ENCODE data around the gene FAM174B. TPM values are rescaled to one million over a fixed set of nuclear protein-coding genes. Genes with fewer than 3 reads are reported as not detected.

The FAM174B gene
- total RNA-seq, 2 experiments from 2014 or later, result 4.0 to 4.9 TPM

DNA sequence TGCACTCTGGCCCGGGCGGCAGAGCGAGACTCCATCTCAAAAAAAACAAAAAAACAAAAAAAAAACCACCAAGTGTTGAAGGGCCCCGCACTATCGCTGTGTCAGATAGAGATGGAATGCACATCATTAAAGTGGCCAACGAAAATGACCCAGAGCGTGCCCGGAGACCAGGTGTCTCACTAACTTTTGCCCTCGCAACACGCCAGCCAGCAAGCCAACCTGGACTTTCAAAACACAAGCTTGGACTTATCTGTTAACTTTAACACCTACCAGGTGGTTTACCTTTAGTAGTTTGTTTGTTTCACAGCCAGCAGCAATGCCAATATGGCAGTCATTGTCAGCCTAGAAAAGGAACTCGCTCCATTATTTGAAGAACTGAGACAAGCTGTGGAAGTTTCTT is 28.6 kb downstream of the FAM174B start:
- Mint-ChIP-seq H3K4me3 (no peak overlapping the region), H3K36me3 (ENCODE audit: low read depth) (peaks cover 5% of the 10 kb centered on the region), H3K9me3 (ENCODE audit: low read depth) (no peaks in the 10 kb centered on the region), H3K27me3 (peaks cover 3% of the 10 kb centered on the region), H3K4me1 (peaks cover 31% of the 10 kb centered on the region), H3K27ac (no peak overlapping the region)
- POLR2A ChIA-PET, result no interaction called here
- intact Hi-C loops (cut with DNase I, micrococcal nuclease), result loop anchor here (2.0 to 10.0 kb wide), 8 partner anchors 28 to 1680 kb away; partner anchors contain the start of gene FAM174B (in 1 of the 2)
- ATAC-seq, result no peak
- CTCF ChIA-PET, result no interaction called here
- DNase-seq, result no peak

GRCh38 chr15:92625251-92625980 is 30.2 kb downstream of the FAM174B start:
- peaks cover 31% of the 10 kb centered on the region for H3K4me1 Mint-ChIP-seq
- no peak overlapping the region for H3K4me3 Mint-ChIP-seq
- peaks cover 3% of the 10 kb centered on the region for H3K27me3 Mint-ChIP-seq
- H3K9me3 Mint-ChIP-seq (ENCODE audit: low read depth), result no peaks in the 10 kb centered on the region
- peaks cover 5% of the 10 kb centered on the region for H3K36me3 Mint-ChIP-seq (ENCODE audit: low read depth)
- POLR2A ChIA-PET, result interaction anchor here (1.0 kb wide), 1 partner anchor 207 kb away, joined by 3 read pairs; no protein-coding TSS in a partner anchor
- ATAC-seq (peak; percentile 89), DNase-seq (peak; percentile 46)
- CTCF ChIA-PET, result no interaction called here
- intact Hi-C loops (cut with DNase I, micrococcal nuclease), result loop anchor here (1.0 to 10.0 kb wide), 12 partner anchors 38 to 1682 kb away; no protein-coding TSS in a partner anchor
- H3K27ac Mint-ChIP-seq, result peak overlapping the region; percentile 90

GRCh38 chr15:92624401-92624991 is 31.1 kb downstream of the FAM174B start:
- Mint-ChIP-seq H3K36me3 (ENCODE audit: low read depth) (no peaks in the 10 kb centered on the region), H3K4me3 (no peak overlapping the region), H3K4me1 (peaks cover 22% of the 10 kb centered on the region), H3K27ac (peak overlapping the region; percentile 25), H3K9me3 (ENCODE audit: low read depth) (no peaks in the 10 kb centered on the region), H3K27me3 (no peaks in the 10 kb centered on the region)
- intact Hi-C loops (cut with DNase I, micrococcal nuclease), result loop anchor here in 1 of 2 experiments (2.0 to 10.0 kb wide), 2 partner anchors 282 to 920 kb away; no protein-coding TSS in a partner anchor
- ATAC-seq (no peak), DNase-seq (no peak)
- ChIA-PET CTCF (no interaction called here), POLR2A (no interaction called here)

DNA sequence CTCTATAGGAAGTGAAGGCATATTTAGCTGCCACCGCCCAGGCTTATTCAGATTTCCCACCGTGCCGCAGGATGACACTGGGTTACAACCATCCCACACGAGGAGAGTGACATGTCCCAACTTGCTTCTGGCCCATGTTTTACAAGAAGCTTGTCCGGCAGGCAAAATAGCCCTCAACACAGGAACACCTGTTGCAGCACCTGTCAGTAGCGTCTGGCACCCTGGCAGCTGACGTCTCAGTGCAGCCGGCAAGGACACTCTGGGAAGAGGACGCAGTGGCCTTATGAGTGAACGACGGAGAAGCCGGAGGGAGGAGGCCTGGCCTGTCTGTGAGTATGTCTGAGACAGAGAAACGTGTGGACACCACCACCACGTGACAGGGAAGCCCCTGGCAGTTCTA is 32.1 kb downstream of the FAM174B start:
- intact Hi-C loops (cut with DNase I, micrococcal nuclease), result loop anchor here in 1 of 2 experiments (10.0 kb wide), 1 partner anchor 919 kb away; no protein-coding TSS in a partner anchor

GRCh38 chr15:92621972-92622533 is 33.5 kb downstream of the FAM174B start:
- intact Hi-C loops (cut with DNase I, micrococcal nuclease), result loop anchor here in 1 of 2 experiments (10.0 kb wide), 1 partner anchor 917 kb away; no protein-coding TSS in a partner anchor
- ATAC-seq (no peak), DNase-seq (no peak)
- ChIA-PET CTCF (interaction anchor here (1.0 kb wide), 1 partner anchor 28 kb away, joined by 3 read pairs; no protein-coding TSS in a partner anchor), POLR2A (no interaction called here)
- no peak overlapping the region for H3K4me3 Mint-ChIP-seq
- H3K9me3 Mint-ChIP-seq (ENCODE audit: low read depth), result no peaks in the 10 kb centered on the region
- H3K27ac Mint-ChIP-seq, result no peak overlapping the region
- H3K27me3 Mint-ChIP-seq, result no peaks in the 10 kb centered on the region
- H3K4me1 Mint-ChIP-seq, result peaks cover 19% of the 10 kb centered on the region
- no peaks in the 10 kb centered on the region for H3K36me3 Mint-ChIP-seq (ENCODE audit: low read depth)

More for the DNA sequence above, 32.1 kb downstream of the FAM174B start:
- Mint-ChIP-seq H3K27me3 (no peaks in the 10 kb centered on the region), H3K27ac (no peak overlapping the region), H3K4me1 (peaks cover 19% of the 10 kb centered on the region), H3K36me3 (ENCODE audit: low read depth) (no peaks in the 10 kb centered on the region), H3K4me3 (no peak overlapping the region), H3K9me3 (ENCODE audit: low read depth) (no peaks in the 10 kb centered on the region)
- DNase-seq, result no peak
- no peak for ATAC-seq
- ChIA-PET CTCF (interaction anchor here (0.6 to 1.0 kb wide), 2 partner anchors 27 to 281 kb away, joined by 3 read pairs; no protein-coding TSS in a partner anchor), POLR2A (no interaction called here)

- ATAC-seq (no peak), DNase-seq (no peak)
- H3K27me3 Mint-ChIP-seq, result no peaks in the 10 kb centered on the region
- H3K4me1 Mint-ChIP-seq, result peaks cover 19% of the 10 kb centered on the region
- intact Hi-C loops (cut with DNase I, micrococcal nuclease), result loop anchor here in 1 of 2 experiments (10.0 kb wide), 1 partner anchor 916 kb away; no protein-coding TSS in a partner anchor
- H3K36me3 Mint-ChIP-seq (ENCODE audit: low read depth), result no peaks in the 10 kb centered on the region
- ChIA-PET POLR2A (no interaction called here), CTCF (no interaction called here)
- no peaks in the 10 kb centered on the region for H3K9me3 Mint-ChIP-seq (ENCODE audit: low read depth)
- H3K27ac Mint-ChIP-seq, result no peak overlapping the region
- no peak overlapping the region for H3K4me3 Mint-ChIP-seq
Observed at GRCh38 chr15:92620991-92621390, 34.6 kb downstream of the FAM174B start.

GRCh38 chr15:92619145-92620101 is 36.2 kb downstream of the FAM174B start:
- intact Hi-C loops (cut with DNase I, micrococcal nuclease), result loop anchor here in 1 of 2 experiments (10.0 kb wide), 1 partner anchor 915 kb away; no protein-coding TSS in a partner anchor
- CTCF ChIA-PET, result interaction anchor here (0.7 to 1.1 kb wide), 2 partner anchors 16 to 95 kb away, joined by 3 read pairs; no protein-coding TSS in a partner anchor
- Mint-ChIP-seq H3K4me1 (peaks cover 6% of the 10 kb centered on the region), H3K4me3 (no peak overlapping the region), H3K36me3 (ENCODE audit: low read depth) (no peaks in the 10 kb centered on the region), H3K27ac (no peak overlapping the region), H3K27me3 (no peaks in the 10 kb centered on the region), H3K9me3 (ENCODE audit: low read depth) (no peaks in the 10 kb centered on the region)
- DNase-seq, result no peak
- no peak for ATAC-seq
- POLR2A ChIA-PET, result no interaction called here

- CTCF ChIA-PET, result no interaction called here
- H3K4me1 Mint-ChIP-seq, result no peaks in the 10 kb centered on the region
- H3K36me3 Mint-ChIP-seq (ENCODE audit: low read depth), result no peaks in the 10 kb centered on the region
- no peak overlapping the region for H3K4me3 Mint-ChIP-seq
- no peaks in the 10 kb centered on the region for H3K27me3 Mint-ChIP-seq
- intact Hi-C loops (cut with DNase I, micrococcal nuclease), result no loop called here
- H3K9me3 Mint-ChIP-seq (ENCODE audit: low read depth), result no peaks in the 10 kb centered on the region
- H3K27ac Mint-ChIP-seq, result no peak overlapping the region
- ATAC-seq (no peak), DNase-seq (no peak)
- POLR2A ChIA-PET, result no interaction called here
Observed at GRCh38 chr15:92617549-92618520, 37.7 kb downstream of the FAM174B start.

- DNase-seq, result no peak
- Mint-ChIP-seq H3K4me3 (no peak overlapping the region), H3K27me3 (no peaks in the 10 kb centered on the region), H3K9me3 (ENCODE audit: low read depth) (no peaks in the 10 kb centered on the region), H3K36me3 (ENCODE audit: low read depth) (no peaks in the 10 kb centered on the region), H3K4me1 (no peaks in the 10 kb centered on the region), H3K27ac (no peak overlapping the region)
- intact Hi-C loops (cut with DNase I, micrococcal nuclease), result no loop called here
- no peak for ATAC-seq
- CTCF ChIA-PET, result no interaction called here
- POLR2A ChIA-PET, result no interaction called here
Observed at GRCh38 chr15:92616621-92617548, 38.7 kb downstream of the FAM174B start.
